Central memory CD8-positive, alpha-beta T cell (primary cell): ENCODE measurements around the gene CBY3.
"Not testable (repeated sequence)": the region's sequence is repeated elsewhere in the genome, so short reads cannot be mapped to it uniquely, and the experiment has no call there.

Experiments used
- ATAC-seq: fragments of 150-1000 bp; cut with Tn5 transposase; replicated peaks from 2 replicates; pipeline ENCODE4 v1.10.0; 2022; ENCODE audit warnings: mild to moderate bottlenecking, moderate FRiP score, moderate number of reproducible peaks; ENCODE audit not compliant: poor library complexity, severe bottlenecking; ENCODE audit errors: extremely low read depth
- DNase-seq, 2 donors: peaks; one replicate each; pipeline ENCODE4 v3.0.0; 2021; ENCODE audit warnings: low spot score in 2 of 2
- H3K27ac Mint-ChIP-seq: one replicate; pipeline ENCODE4 v1.8.0; 2022; ENCODE audit warnings: low read depth, mild to moderate bottlenecking, moderate library complexity, mixed read lengths
- H3K27me3 Mint-ChIP-seq: one replicate; pipeline ENCODE4 v1.8.0; 2022; ENCODE audit warnings: mixed read lengths
- H3K36me3 Mint-ChIP-seq: one replicate; pipeline ENCODE4 v1.8.0; 2022; ENCODE audit warnings: mild to moderate bottlenecking, moderate library complexity, mixed read lengths; ENCODE audit not compliant: insufficient read depth
- H3K4me1 Mint-ChIP-seq: one replicate; pipeline ENCODE4 v1.8.0; 2022; ENCODE audit warnings: mixed read lengths
- H3K4me3 Mint-ChIP-seq: one replicate; pipeline ENCODE4 v1.8.0; 2022; ENCODE audit warnings: mild to moderate bottlenecking, moderate library complexity, mixed read lengths
- H3K9me3 Mint-ChIP-seq: one replicate; pipeline ENCODE4 v1.8.0; 2022; ENCODE audit warnings: mixed read lengths

CBY3 gene

GRCh38 chr5:179657302-179658178 lies 23.3 kb downstream of the CBY3 start:
- H3K4me3 Mint-ChIP-seq, H3K27me3 Mint-ChIP-seq, H3K4me1 Mint-ChIP-seq, DNase-seq, H3K36me3 Mint-ChIP-seq, H3K9me3 Mint-ChIP-seq, H3K27ac Mint-ChIP-seq: not testable (repeated sequence)
- peak; percentile 96 for ATAC-seq

GRCh38 chr5:179653135-179653534 lies 27.7 kb downstream of the CBY3 start:
- not testable (repeated sequence) for ATAC-seq, H3K36me3 Mint-ChIP-seq, DNase-seq, H3K9me3 Mint-ChIP-seq, H3K4me3 Mint-ChIP-seq, H3K27ac Mint-ChIP-seq, H3K4me1 Mint-ChIP-seq, H3K27me3 Mint-ChIP-seq

GRCh38 chr5:179650245-179650644 lies 30.6 kb downstream of the CBY3 start:
- H3K9me3 Mint-ChIP-seq, H3K4me1 Mint-ChIP-seq, DNase-seq, ATAC-seq, H3K4me3 Mint-ChIP-seq, H3K27me3 Mint-ChIP-seq, H3K36me3 Mint-ChIP-seq, H3K27ac Mint-ChIP-seq: not testable (repeated sequence)

GRCh38 chr5:179649166-179649703 lies 31.6 kb downstream of the CBY3 start:
- not testable (repeated sequence) for H3K9me3 Mint-ChIP-seq, ATAC-seq, DNase-seq, H3K4me3 Mint-ChIP-seq, H3K27ac Mint-ChIP-seq, H3K27me3 Mint-ChIP-seq, H3K36me3 Mint-ChIP-seq, H3K4me1 Mint-ChIP-seq

DNA sequence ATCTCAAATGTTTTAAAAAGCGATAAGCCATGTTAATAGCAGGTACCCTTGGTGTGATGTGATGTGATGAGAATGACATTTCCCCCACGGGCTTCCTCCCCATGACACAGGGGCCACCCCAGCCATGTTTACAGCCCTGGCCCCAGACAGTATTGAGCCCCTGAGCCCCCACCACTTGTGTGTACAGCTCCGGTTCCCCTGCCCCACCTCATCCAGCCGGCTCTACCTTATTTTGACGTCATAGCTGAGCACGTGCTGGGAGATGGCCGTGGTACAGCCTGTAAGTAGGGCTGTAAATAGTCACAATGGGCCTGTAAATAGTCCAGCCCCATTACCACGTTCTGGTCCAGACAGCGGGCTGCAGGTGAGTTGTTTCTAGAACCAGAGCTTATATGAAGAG lies 32.4 kb downstream of the CBY3 start:
- no peak overlapping the region for H3K4me3 Mint-ChIP-seq
- no peaks in the 10 kb centered on the region for H3K4me1 Mint-ChIP-seq
- H3K9me3 Mint-ChIP-seq: no peaks in the 10 kb centered on the region
- H3K36me3 Mint-ChIP-seq: no peaks in the 10 kb centered on the region
- H3K27ac Mint-ChIP-seq: no peak overlapping the region
- DNase-seq (no peak), ATAC-seq (no peak)
- H3K27me3 Mint-ChIP-seq: no peaks in the 10 kb centered on the region

DNA sequence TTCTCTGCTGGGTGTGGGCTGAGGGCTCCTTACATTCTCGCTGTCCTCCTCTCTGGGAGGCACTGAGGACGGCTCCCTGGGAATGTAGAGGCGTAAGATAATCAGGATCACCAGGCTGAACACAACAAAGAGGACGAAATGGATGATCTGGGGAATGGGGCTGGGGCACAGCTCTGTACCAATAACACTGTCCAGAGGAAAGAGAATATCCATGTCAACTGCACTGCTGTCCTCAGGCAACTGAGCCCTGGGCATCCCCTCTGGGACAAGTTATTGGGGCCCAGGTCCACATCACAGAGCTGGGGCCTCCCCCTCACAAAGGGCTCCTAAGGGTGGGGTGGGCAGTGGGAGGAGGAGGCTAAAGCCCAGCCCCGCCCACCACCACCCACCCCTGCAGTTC lies 36.1 kb downstream of the CBY3 start:
- H3K27me3 Mint-ChIP-seq, H3K27ac Mint-ChIP-seq, DNase-seq, ATAC-seq, H3K36me3 Mint-ChIP-seq, H3K9me3 Mint-ChIP-seq, H3K4me1 Mint-ChIP-seq, H3K4me3 Mint-ChIP-seq: not testable (repeated sequence)

GRCh38 chr5:179643141-179643920 lies 37.5 kb downstream of the CBY3 start:
- not testable (repeated sequence) for H3K27me3 Mint-ChIP-seq, H3K27ac Mint-ChIP-seq, H3K9me3 Mint-ChIP-seq, H3K36me3 Mint-ChIP-seq, ATAC-seq, H3K4me1 Mint-ChIP-seq, DNase-seq, H3K4me3 Mint-ChIP-seq

GRCh38 chr5:179642626-179643025 lies 38.2 kb downstream of the CBY3 start:
- not testable (repeated sequence) for DNase-seq, H3K9me3 Mint-ChIP-seq, H3K4me1 Mint-ChIP-seq, H3K27me3 Mint-ChIP-seq, H3K36me3 Mint-ChIP-seq, ATAC-seq, H3K4me3 Mint-ChIP-seq, H3K27ac Mint-ChIP-seq

DNA sequence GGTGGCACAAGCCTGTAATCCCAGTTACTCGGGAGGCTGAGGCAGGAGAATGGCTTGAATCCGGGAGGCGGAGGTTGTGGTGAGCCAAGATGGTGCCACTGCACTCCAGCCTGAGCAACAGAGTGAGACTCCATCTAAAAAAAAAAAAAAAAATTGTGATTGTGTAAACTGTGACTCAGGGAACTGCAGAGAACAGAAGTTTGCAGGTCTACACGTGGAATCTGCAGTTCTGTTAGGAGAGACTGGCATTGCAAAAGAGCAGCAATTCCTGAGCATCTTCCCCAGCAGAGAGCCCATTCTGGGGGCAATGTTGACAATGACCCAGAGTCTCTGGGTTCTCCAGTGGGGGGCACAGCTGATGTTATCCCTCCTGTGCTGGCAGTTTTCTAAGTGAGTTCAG lies 39.1 kb downstream of the CBY3 start:
- H3K9me3 Mint-ChIP-seq, H3K4me1 Mint-ChIP-seq, DNase-seq, ATAC-seq, H3K36me3 Mint-ChIP-seq, H3K27ac Mint-ChIP-seq, H3K27me3 Mint-ChIP-seq, H3K4me3 Mint-ChIP-seq: not testable (repeated sequence)

DNA sequence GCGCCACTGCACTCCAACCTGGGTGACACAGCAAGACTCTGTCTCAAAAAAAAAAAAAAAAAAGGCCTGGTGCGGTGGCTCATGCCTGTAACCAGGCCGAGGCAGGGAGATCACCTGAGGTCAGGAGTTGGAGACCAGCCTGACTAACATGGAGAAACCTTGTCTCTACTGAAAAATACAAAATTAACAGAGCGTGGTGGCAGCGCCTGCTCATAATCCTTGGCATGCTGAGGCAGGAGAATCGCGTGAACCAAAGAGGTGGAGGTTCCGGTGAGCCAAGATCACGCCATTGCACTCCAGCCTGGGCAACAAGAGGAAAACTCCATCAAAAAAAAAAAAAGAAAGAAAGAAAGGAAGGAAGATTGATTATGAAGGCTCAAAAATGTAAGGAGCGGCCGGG lies 41.5 kb downstream of the CBY3 start:
- H3K27me3 Mint-ChIP-seq, H3K27ac Mint-ChIP-seq, DNase-seq, H3K4me3 Mint-ChIP-seq, H3K9me3 Mint-ChIP-seq, ATAC-seq, H3K36me3 Mint-ChIP-seq, H3K4me1 Mint-ChIP-seq: not testable (repeated sequence)

DNA sequence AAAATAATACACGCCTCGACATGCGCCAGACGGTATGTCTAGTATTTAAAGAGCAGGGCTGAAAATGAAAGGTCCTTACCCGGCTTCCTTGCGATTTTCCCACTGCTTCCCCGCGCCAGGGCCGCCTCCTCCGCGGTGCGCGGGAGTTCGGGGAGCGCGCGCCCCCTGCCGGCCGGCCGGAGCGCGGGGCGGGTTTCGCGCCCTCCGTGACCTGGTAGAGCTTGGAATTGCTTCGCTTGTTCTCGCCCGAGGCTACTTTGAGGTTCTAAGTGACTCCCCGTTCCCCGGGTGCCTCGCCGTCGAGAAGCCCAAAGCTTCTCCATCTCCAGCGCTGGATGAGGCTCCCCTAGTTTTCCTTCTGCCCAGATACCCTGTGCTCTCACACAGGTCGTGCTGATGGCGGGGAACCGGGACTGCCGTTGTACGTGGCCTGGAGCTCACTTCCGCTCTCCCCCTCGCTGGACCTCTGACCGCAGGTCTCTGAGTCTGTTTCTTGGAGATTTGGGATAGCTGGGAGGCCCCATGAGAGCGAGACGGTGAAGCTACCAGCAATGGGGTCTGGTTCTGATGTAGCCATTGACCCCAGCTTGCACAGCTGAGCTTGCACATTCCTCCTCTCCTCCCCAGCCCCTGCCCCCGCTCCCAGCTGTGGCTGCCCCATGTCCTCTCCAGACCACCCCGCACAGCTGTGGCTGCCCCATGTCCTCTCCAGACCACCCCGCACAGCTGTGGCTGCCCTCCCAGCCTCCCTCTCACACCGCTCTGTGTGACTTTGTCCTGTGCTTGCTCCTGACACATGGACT lies 46.3 kb downstream of the CBY3 start:
- not testable (repeated sequence) for H3K4me1 Mint-ChIP-seq, H3K36me3 Mint-ChIP-seq, H3K27me3 Mint-ChIP-seq, H3K27ac Mint-ChIP-seq, DNase-seq, H3K4me3 Mint-ChIP-seq, H3K9me3 Mint-ChIP-seq
- ATAC-seq: peak; percentile 98

- H3K9me3 Mint-ChIP-seq, H3K36me3 Mint-ChIP-seq, H3K4me1 Mint-ChIP-seq, H3K4me3 Mint-ChIP-seq, H3K27me3 Mint-ChIP-seq, DNase-seq, H3K27ac Mint-ChIP-seq: not testable (repeated sequence)
- peak; percentile 76 for ATAC-seq
These were observed 47.1 kb downstream of the CBY3 start for GRCh38 chr5:179633501-179634369.
